ENCODE measurements around the gene SLC17A7.
A peak's percentile ranks its signal among the peaks of the same experiment; 100 is the strongest.

Gene SLC17A7

GRCh38 chr19:49453757-49454240 is 12.5 kb upstream of the SLC17A7 start:
- Histone ChIP-seq H3K27me3 (ENCODE audit: control insufficient read depth in 1 of 2, insufficient read depth in 1 of 2, low read length in 2 of 2) (no peaks in the 10 kb centered on the region), H2AK5ac (ENCODE audit: low read length, severe bottlenecking) (peak overlapping the region; percentile 54), H2BK5ac (ENCODE audit: low read depth, low read length, poor library complexity, severe bottlenecking) (peak overlapping the region; percentile 74), H4K91ac (ENCODE audit: low read length) (no peak overlapping the region), H2AFZ (ENCODE audit: low read depth, low read length) (no peak overlapping the region), H2BK15ac (ENCODE audit: low read depth, poor library complexity, severe bottlenecking) (no peak overlapping the region), H3K23ac (ENCODE audit: low read length in 2 of 2) (no peak overlapping the region), H3K79me1 (replicated peaks; ENCODE audit: low read length, poor library complexity, severe bottlenecking) (peaks cover 32% of the 10 kb centered on the region), H3K4me1 (ENCODE audit: control insufficient read depth, insufficient read depth, low read depth, low read length) (peaks cover 9% of the 10 kb centered on the region), H3K36me3 (ENCODE audit: control insufficient read depth in 1 of 2, insufficient read depth in 2 of 2, low read depth in 1 of 2, low read length in 2 of 2) (peaks cover 6 to 13% of the 10 kb centered on the region in 2 experiments), H3K14ac (ENCODE audit: low read length in 2 of 2) (no peak overlapping the region), H3K9ac (ENCODE audit: low read length) (peak overlapping the region; percentile 98), H2BK120ac (ENCODE audit: low read depth, low read length) (no peak overlapping the region), H2BK12ac (ENCODE audit: low read length in 2 of 2) (no peak overlapping the region), H3K4me3 (ENCODE audit: insufficient read depth in 1 of 2, low read depth in 1 of 2, low read length in 2 of 2) (peak overlapping the region; percentile 58 to 90), H4K8ac (ENCODE audit: low read length) (peak overlapping the region; percentile 95), H3K4me2 (ENCODE audit: low read length, poor library complexity, severe bottlenecking) (peak overlapping the region; percentile 67), H3K9me3 (ENCODE audit: control insufficient read depth, low read length) (no peaks in the 10 kb centered on the region), H3K27ac (ENCODE audit: low read length, poor library complexity, severe bottlenecking) (peak overlapping the region; percentile 95), H3K4ac (ENCODE audit: low read depth in 1 of 2, low read length in 2 of 2) (peak overlapping the region; percentile 85 to 90), H3K18ac (ENCODE audit: low read depth in 1 of 2, low read length in 2 of 2) (peak overlapping the region in 1 of 2 experiments; percentile 76)
- DNase-seq: no peak
- 60% methylated on average over 7 of the region's 10 CpGs for WGBS

DNA sequence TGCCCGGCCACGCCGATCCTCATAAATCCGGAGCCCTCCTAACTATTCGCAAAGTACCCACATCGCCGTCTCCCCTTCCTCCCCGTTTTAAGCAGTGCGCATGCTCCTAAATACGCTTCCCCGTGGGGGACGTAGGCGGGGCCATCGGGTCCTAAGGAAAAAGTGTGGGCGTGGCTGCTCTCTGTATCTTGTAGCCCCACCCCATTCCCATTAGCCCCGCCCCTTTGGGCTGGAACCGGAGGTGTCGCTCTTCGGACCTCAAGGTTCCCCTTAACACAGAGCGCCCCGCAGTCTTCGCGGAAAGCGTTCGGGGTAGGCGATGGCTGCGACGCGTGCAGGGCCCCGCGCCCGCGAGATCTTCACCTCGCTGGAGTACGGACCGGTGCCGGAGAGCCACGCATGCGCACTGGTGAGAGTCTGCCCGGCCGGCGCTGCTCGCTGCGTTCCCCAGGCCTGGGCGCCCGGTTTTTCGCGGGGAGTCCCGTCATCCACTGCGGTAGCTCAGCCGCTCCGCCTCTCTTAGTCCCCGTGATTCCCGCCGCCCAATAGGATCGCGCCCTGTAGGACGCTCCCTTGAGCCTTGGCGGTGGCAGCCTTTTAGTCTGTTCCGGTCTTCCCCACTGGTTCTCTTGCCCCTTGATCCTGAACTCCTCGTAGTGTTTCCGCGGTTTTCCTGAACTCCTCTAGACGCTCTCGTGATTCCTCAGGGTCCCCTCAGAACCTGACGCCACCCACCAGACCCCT is 11.9 kb upstream of the SLC17A7 start, which contains the start of gene ALDH16A1:
Gene ALDH16A1 (plus strand): TSS at position 213 of the 744 bp plus-strand sequence. CDS start 107 bp downstream, at position 320.
- H2AFZ ChIP-seq (ENCODE audit: low read depth, low read length): peak within 1 kb of the TSS; percentile 16
- peak; percentile 99 for DNase-seq
- peak within 1 kb of the TSS; percentile 76 to 84 for H3K18ac ChIP-seq (ENCODE audit: low read depth in 1 of 2, low read length in 2 of 2)
- H3K79me1 ChIP-seq (replicated peaks; ENCODE audit: low read length, poor library complexity, severe bottlenecking): peaks cover 33% of the 10 kb centered on the region
- no peak within 1 kb of the TSS for H2BK12ac ChIP-seq (ENCODE audit: low read length in 2 of 2)
- H2BK5ac ChIP-seq (ENCODE audit: low read depth, low read length, poor library complexity, severe bottlenecking): peak within 1 kb of the TSS; percentile 74
- peak within 1 kb of the TSS; percentile 95 for H4K8ac ChIP-seq (ENCODE audit: low read length)
- no peak within 1 kb of the TSS for H3K14ac ChIP-seq (ENCODE audit: low read length in 2 of 2)
- H3K27me3 ChIP-seq (ENCODE audit: control insufficient read depth in 1 of 2, insufficient read depth in 1 of 2, low read length in 2 of 2): no peaks in the 10 kb centered on the region
- H3K9me3 ChIP-seq (ENCODE audit: control insufficient read depth, low read length): no peaks in the 10 kb centered on the region
- peak within 1 kb of the TSS; percentile 59 to 90 for H3K4me3 ChIP-seq (ENCODE audit: insufficient read depth in 1 of 2, low read depth in 1 of 2, low read length in 2 of 2)
- no peak within 1 kb of the TSS for H2BK15ac ChIP-seq (ENCODE audit: low read depth, poor library complexity, severe bottlenecking)
- H3K9ac ChIP-seq (ENCODE audit: low read length): peak within 1 kb of the TSS; percentile 98
- H4K91ac ChIP-seq (ENCODE audit: low read length): peak within 1 kb of the TSS; percentile 79
- H3K4me1 ChIP-seq (ENCODE audit: control insufficient read depth, insufficient read depth, low read depth, low read length): peaks cover 8% of the 10 kb centered on the region
- peaks cover 9 to 19% of the 10 kb centered on the region in 2 experiments for H3K36me3 ChIP-seq (ENCODE audit: control insufficient read depth in 1 of 2, insufficient read depth in 2 of 2, low read depth in 1 of 2, low read length in 2 of 2)
- H3K23ac ChIP-seq (ENCODE audit: low read length in 2 of 2): no peak within 1 kb of the TSS
- peak within 1 kb of the TSS; percentile 95 for H3K27ac ChIP-seq (ENCODE audit: low read length, poor library complexity, severe bottlenecking)
- H3K4ac ChIP-seq (ENCODE audit: low read depth in 1 of 2, low read length in 2 of 2): peak within 1 kb of the TSS; percentile 85 to 90
- WGBS: under 1% methylated on average over 66 of the region's 66 CpGs
- peak within 1 kb of the TSS; percentile 54 for H2AK5ac ChIP-seq (ENCODE audit: low read length, severe bottlenecking)
- no peak within 1 kb of the TSS for H2BK120ac ChIP-seq (ENCODE audit: low read depth, low read length)
- H3K4me2 ChIP-seq (ENCODE audit: low read length, poor library complexity, severe bottlenecking): peak within 1 kb of the TSS; percentile 67

DNA sequence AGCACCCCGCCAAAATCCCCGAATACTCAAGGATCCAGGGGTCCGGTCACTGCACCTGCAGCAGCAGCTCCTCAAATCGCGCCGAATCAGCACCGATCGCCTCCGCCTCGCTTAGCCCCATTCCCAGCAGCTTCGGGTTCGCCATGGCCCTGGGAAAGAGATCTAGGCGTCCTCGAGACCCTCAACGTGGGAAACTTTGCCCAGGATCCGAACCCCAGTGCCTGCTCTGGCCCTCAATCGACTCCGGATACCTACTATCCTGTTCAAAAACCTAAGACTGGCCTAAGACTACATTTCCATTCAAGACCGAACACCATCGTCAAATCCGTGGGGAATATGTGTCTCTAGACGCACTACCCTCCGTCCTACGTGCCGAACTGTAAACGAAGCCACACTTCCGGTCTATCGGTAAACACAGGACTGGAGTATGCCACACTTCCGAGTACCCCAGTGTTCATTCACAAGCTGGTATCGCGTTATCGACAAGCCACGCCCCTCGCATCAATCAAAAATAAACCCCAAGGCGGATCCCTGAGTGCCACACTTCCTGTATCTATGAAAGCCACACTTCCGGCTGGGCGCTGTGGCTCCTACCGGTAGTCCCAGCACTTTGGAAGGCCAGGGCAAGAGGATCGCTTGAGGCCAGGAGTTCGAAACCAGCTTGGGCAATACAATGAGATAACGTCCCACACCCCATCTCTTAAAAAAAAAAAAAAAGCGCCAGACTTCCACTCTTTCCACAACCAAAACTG is 10.3 kb upstream of the SLC17A7 start, which contains the start of gene PIH1D1:
Gene PIH1D1 (minus strand): TSS at position 385 of the 752 bp plus-strand sequence. CDS start 240 bp downstream, at position 145.
- Histone ChIP-seq H3K4ac (ENCODE audit: low read depth in 1 of 2, low read length in 2 of 2) (peak within 1 kb of the TSS in 1 of 2 experiments; percentile 6), H2AFZ (ENCODE audit: low read depth, low read length) (no peak within 1 kb of the TSS), H3K4me1 (ENCODE audit: control insufficient read depth, insufficient read depth, low read depth, low read length) (peaks cover 9% of the 10 kb centered on the region), H3K27me3 (ENCODE audit: control insufficient read depth in 1 of 2, insufficient read depth in 1 of 2, low read length in 2 of 2) (no peaks in the 10 kb centered on the region), H3K4me2 (ENCODE audit: low read length, poor library complexity, severe bottlenecking) (peak within 1 kb of the TSS; percentile 73), H3K9me3 (ENCODE audit: control insufficient read depth, low read length) (no peaks in the 10 kb centered on the region), H2BK120ac (ENCODE audit: low read depth, low read length) (no peak within 1 kb of the TSS), H3K4me3 (ENCODE audit: insufficient read depth in 1 of 2, low read depth in 1 of 2, low read length in 2 of 2) (peak within 1 kb of the TSS; percentile 86 to 90), H3K79me1 (replicated peaks; ENCODE audit: low read length, poor library complexity, severe bottlenecking) (peaks cover 35% of the 10 kb centered on the region), H2BK5ac (ENCODE audit: low read depth, low read length, poor library complexity, severe bottlenecking) (no peak within 1 kb of the TSS), H3K14ac (ENCODE audit: low read length in 2 of 2) (no peak within 1 kb of the TSS), H4K91ac (ENCODE audit: low read length) (peak within 1 kb of the TSS; percentile 5), H3K23ac (ENCODE audit: low read length in 2 of 2) (no peak within 1 kb of the TSS), H2BK15ac (ENCODE audit: low read depth, poor library complexity, severe bottlenecking) (no peak within 1 kb of the TSS), H3K27ac (ENCODE audit: low read length, poor library complexity, severe bottlenecking) (peak within 1 kb of the TSS; percentile 84), H2BK12ac (ENCODE audit: low read length in 2 of 2) (no peak within 1 kb of the TSS), H3K18ac (ENCODE audit: low read depth in 1 of 2, low read length in 2 of 2) (peak within 1 kb of the TSS; percentile 28 to 34), H3K9ac (ENCODE audit: low read length) (peak within 1 kb of the TSS; percentile 98), H3K36me3 (ENCODE audit: control insufficient read depth in 1 of 2, insufficient read depth in 2 of 2, low read depth in 1 of 2, low read length in 2 of 2) (peaks cover 11 to 35% of the 10 kb centered on the region in 2 experiments), H4K8ac (ENCODE audit: low read length) (peak within 1 kb of the TSS; percentile 1), H2AK5ac (ENCODE audit: low read length, severe bottlenecking) (peak within 1 kb of the TSS; percentile 5)
- under 1% methylated on average over 42 of the region's 42 CpGs for WGBS
- DNase-seq: peak; percentile 100
